SK-N-MC (cell line): ENCODE measurements around the gene SPATA25.
"Not testable (repeated sequence)": the region's sequence is repeated elsewhere in the genome, so short reads cannot be mapped to it uniquely, and the experiment has no call there.

ENCODE experiments used
- DNase-seq: peaks from one replicate; pipeline ENCODE4 v3.0.0-alpha.2; 2011; ENCODE audit warnings: low read depth, low spot score
- H3K27ac ChIP-seq: fragments of 200-600 bp; sonication (generic); 2 replicates; pipeline ENCODE4 v1.5.1; 2016; ENCODE audit warnings: mixed run types
- H3K36me3 ChIP-seq: fragments of 200-600 bp; sonication (generic); 2 replicates; pipeline ENCODE4 v1.6.1; 2017; ENCODE audit warnings: antibody characterized with exemption, low read length, mixed read lengths; ENCODE audit not compliant: insufficient read depth
- H3K4me3 ChIP-seq: fragments of 200-600 bp; sonication (generic); 2 replicates; pipeline ENCODE4 v1.5.1; 2016
- H3K9ac ChIP-seq: fragments of 200-600 bp; sonication (generic); 2 replicates; pipeline ENCODE4 v1.8.0; 2017; ENCODE audit warnings: mixed run types, mixed read lengths; ENCODE audit not compliant: insufficient read length
- H3K9me3 ChIP-seq: fragments of 200-600 bp; sonication (generic); 2 replicates; pipeline ENCODE4 v1.6.1; 2017; ENCODE audit warnings: low read depth, mild to moderate bottlenecking, antibody characterized with exemption, low read length, moderate library complexity, mixed read lengths
- EZH2 ChIP-seq: fragments of 200-600 bp; sonication (generic); IDR thresholded peaks from one replicate; pipeline ENCODE4 v1.6.1; 2017; ENCODE audit warnings: antibody characterized with exemption
- FOXP2 ChIP-seq: optimal IDR thresholded peaks from 2 replicates; pipeline ENCODE3; 2011; ENCODE audit warnings: mild to moderate bottlenecking, moderate library complexity; ENCODE audit not compliant: insufficient read depth; ENCODE audit errors: extremely low read length, control extremely low read depth
- POLR2AphosphoS5 ChIP-seq: IDR thresholded peaks from 2 replicates; pipeline ENCODE4 v1.6.1; 2012; ENCODE audit warnings: mild to moderate bottlenecking, low read depth, low read length, borderline replicate concordance

SPATA25 gene

DNA sequence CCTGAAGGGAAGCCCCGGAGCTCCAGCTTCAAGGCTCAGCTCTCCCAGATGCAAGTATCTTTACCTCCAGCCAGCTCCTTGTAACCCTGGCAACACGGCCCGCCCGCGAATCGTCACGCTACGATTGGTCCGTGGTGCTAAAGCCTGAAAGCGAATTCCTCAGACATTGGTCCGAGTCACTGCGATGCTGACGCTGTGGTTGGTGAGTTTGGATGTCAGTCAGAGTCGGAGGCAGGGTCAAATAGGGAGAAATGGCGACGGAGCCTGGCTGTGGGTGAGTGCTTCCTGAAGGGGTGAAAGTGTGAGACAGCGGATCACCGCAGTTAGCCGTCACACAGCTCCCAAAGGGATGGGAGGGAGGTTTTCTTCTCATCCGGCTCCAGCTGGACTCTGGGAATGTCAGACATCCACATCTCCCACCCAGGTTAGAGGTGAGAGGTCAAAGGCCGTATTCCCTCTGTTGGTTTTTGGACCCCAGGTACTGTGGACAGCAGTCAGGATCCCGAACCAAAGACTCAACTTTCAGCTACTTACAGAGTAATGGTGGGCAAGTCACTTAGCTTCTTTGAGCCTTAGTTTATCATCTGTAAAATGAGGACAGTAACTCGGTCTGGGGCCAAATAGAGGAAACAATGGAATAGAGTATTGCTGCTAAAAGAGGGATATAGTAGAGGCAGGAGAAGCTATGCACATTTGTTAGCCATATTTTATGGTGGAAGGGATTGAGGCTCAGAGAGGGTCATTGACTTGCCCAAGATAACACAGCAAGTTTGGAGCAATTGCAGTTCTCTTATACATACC lies 6.2 kb downstream of the SPATA25 start, which contains the start of gene ZSWIM1:
ZSWIM1 (plus strand) TSS at position 240 of the 801 bp plus-strand sequence. CDS start 1,366 bp downstream, outside the sequence.
- peak; percentile 98 for DNase-seq
- peak; percentile 97 for TF ChIP-seq POLR2AphosphoS5
- no peak for TF ChIP-seq EZH2
- TF ChIP-seq FOXP2 = no peak

DNA sequence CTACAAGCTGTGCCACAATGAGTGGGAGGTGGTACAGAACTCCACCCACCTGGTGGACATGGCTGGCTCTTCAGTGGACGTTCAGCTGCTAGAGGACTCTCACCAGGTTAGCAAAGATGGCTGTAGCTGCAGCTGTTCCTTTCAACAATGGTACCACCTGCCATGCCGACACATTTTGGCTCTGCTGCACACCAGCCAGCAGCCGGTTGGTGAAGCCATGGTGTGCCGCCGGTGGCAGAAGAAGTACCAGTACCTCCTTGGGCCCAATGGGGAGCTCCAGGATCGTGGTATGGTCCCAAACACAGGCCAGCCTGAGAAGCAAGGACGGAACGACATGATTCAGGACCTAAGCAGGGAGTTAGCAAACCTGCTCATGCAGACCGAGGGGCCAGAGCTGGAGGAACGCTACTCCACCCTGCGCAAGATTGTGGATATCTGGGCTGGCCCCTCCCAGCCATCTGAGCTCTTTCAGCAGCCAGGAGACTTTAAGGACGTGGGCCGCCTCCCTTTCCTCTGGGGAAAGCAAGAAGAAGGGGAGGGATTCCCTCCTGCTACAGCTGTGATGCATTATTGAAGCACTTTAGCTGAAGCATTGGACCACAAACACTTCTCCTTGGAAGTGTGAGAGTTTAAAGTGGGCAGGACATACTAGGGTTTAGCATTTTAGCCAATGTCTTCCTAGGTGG lies 9.2 kb downstream of the SPATA25 start:
- Histone ChIP-seq H3K36me3 (peaks cover 12% of the 10 kb centered on the region; the same call in 1 of the 2 replicates), H3K27ac (no peak overlapping the region), H3K4me3 (no peak overlapping the region), H3K9me3 (no peaks in the 10 kb centered on the region), H3K9ac (no peak overlapping the region)
- TF ChIP-seq POLR2AphosphoS5 = no peak
- TF ChIP-seq EZH2 = no peak
- TF ChIP-seq FOXP2 = no peak
- DNase-seq = no peak

More for the DNA sequence above, 6.2 kb downstream of the SPATA25 start, which contains the start of gene ZSWIM1:
- H3K36me3 ChIP-seq = peaks cover 20% of the 10 kb centered on the region; the same call in 1 of the 2 replicates
- H3K27ac ChIP-seq = peak within 1 kb of the TSS; percentile 64; the same call in 1 of the 2 replicates
- H3K9ac ChIP-seq = peak within 1 kb of the TSS; percentile 98
- H3K9me3 ChIP-seq = no peaks in the 10 kb centered on the region
- peak within 1 kb of the TSS; percentile 98 for H3K4me3 ChIP-seq

DNA sequence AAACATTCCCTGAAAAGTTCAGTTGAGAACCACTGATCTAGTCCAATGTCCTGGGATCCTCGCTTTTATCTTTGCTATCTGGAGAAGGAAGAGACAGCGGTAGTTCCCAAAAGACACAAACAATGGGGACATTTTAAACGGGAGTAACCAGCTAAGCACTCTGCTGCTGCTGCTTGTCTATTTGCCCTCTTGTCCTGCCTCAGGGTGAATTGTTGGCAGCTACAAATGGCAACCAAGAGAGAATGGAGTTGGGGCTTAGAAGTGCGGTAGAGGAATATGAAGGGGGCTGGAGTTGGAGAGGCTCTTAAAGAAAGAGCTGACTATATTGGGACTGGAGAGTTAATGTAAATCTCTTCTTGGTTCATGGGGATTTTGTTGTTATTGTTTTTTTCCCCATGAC lies 12.8 kb downstream of the SPATA25 start:
- TF ChIP-seq POLR2AphosphoS5 (no peak), FOXP2 (no peak), EZH2 (no peak)
- no peak for DNase-seq
- H3K4me3 ChIP-seq = no peak overlapping the region
- H3K9me3 ChIP-seq = no peaks in the 10 kb centered on the region
- H3K36me3 ChIP-seq = no peaks in the 10 kb centered on the region
- H3K9ac ChIP-seq = no peak overlapping the region
- H3K27ac ChIP-seq = no peak overlapping the region

DNA sequence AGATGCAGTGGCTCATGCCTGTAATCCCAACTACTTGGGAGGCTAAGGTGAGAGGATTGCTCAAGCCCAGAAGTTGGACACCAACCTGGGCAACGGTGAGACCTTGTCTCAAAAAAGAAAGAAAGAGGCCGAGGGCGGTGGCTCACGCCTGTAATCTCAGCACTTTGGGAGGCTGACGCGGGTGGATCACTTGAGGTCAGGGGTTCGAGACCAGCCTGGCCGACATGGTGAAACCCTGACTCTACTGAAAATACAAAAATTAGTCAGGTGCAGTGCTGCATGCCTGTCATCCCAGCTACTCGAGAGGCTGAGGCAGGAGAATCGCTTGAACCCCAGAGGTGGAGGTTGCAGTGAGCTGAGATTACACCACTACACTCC lies 13.3 kb downstream of the SPATA25 start:
- not testable (repeated sequence) for H3K27ac ChIP-seq, H3K4me3 ChIP-seq

DNA sequence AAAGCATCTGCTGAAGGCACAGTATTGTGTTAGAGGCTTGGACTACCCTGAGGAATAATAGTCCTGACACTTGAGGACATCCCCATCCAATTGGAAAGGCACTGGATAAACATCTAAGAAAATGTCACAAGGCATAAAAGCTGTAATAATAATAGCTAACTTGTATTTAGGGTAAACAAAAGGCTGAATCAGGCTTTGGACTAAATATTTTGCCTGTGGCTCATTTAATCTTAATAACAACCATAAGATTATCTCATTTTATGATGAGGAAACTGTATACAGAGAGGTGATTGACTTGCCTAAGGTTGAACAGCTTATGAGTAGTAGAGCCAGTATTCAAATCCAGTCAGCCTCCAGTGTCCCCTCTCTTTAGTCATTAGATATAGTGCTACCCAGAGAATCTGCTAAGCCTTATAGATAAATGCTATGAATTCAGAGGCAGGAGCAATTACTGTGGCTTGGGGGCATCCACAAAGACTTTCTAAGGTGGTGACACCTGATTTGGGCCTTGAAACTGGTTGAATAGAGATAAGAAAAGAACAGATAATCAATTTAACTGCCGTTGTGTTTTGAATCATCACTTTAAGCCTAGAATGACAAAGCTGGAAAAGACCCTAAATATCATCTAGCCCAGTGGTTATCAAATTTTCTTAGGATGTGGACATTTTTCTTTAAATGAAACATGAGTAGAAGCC lies 13.9 kb downstream of the SPATA25 start:
- no peak for DNase-seq

More for the DNA sequence above, 13.3 kb downstream of the SPATA25 start:
- H3K9me3 ChIP-seq, H3K9ac ChIP-seq, DNase-seq, H3K36me3 ChIP-seq: not testable (repeated sequence)

DNA sequence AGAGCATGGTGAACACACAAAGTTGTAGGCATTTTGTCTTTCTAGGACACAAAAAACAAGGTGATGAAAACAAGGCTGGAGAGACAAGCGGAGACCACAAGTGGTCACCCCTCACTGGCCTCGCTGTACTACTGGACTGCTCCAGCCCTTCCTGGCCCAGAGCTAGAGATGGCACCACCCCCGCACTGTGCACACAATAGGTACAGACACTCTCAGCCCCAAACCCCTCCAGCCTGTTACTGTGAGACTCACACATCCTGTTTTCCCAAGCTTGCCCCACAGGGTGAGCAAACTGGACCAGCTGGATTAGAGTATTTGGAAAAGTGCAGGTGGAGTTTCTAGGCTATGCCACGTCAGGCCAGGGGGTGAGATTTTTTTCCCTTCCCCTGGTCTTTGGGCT lies 14.8 kb downstream of the SPATA25 start:
- no peak for DNase-seq
- no peak overlapping the region for H3K9ac ChIP-seq
- H3K36me3 ChIP-seq = no peaks in the 10 kb centered on the region
- no peak overlapping the region for H3K27ac ChIP-seq
- H3K9me3 ChIP-seq = no peaks in the 10 kb centered on the region
- TF ChIP-seq FOXP2 (no peak), POLR2AphosphoS5 (no peak), EZH2 (no peak)
- H3K4me3 ChIP-seq = no peak overlapping the region

More for the DNA sequence above, 13.9 kb downstream of the SPATA25 start:
- Histone ChIP-seq H3K27ac (no peak overlapping the region), H3K9ac (no peak overlapping the region), H3K36me3 (no peaks in the 10 kb centered on the region), H3K4me3 (no peak overlapping the region), H3K9me3 (no peaks in the 10 kb centered on the region)
- TF ChIP-seq EZH2 (no peak), POLR2AphosphoS5 (no peak), FOXP2 (no peak)

DNA sequence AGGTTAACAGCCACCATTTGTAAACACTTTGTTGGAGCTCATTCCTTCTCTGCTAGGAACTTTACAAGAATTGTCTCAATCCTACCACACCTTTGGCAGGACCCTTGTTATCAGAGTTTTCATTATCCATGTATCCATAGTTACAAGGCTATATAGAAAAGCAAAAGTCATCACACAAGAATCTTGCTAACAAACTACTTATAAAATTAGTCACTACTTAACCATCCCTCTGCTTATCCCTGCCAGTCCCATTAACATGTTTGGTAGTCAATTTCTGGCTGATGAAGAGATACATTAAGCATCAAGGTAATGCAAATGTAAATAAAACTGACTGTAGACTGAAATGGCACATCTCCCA lies 19.6 kb downstream of the SPATA25 start:
- no peaks in the 10 kb centered on the region for H3K9me3 ChIP-seq
- TF ChIP-seq EZH2 = no peak
- no peak for TF ChIP-seq FOXP2
- no peak for TF ChIP-seq POLR2AphosphoS5
- no peak for DNase-seq
- H3K27ac ChIP-seq = no peak overlapping the region
- H3K36me3 ChIP-seq = no peaks in the 10 kb centered on the region
- no peak overlapping the region for H3K9ac ChIP-seq
- no peak overlapping the region for H3K4me3 ChIP-seq

DNA sequence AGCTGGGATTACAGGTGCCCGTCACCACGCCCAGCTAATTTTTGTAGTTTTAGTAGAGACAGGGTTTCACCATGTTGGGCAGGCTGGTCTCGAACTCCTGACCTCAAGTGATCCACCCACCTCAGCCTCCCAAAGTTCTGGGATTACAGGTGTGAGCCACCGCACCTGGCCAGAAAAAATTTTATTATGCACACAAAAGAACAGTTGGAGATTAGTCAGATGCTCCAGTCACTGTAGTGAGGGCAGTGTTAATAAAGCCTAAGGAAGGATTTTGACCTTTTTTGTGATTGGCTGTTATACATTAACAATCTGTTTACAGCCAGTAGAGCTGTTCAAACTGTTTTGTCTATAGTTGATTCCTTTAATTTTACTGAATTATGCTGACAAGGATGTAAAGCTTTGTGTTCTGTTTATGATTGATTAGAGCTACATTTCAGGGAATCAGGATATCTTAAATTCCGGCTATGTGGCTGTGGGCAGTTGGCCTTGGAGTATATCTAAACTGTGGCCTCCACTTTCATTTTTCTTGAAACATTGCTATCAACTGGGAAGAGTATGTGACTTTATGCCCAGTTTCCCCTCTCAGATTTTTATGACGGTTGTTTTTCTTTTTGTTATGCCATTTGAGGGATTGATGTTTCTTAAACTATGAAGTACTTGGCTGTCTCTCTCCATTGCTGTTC lies 20.1 kb downstream of the SPATA25 start:
- Histone ChIP-seq H3K27ac (no peak overlapping the region), H3K36me3 (no peaks in the 10 kb centered on the region), H3K9me3 (no peaks in the 10 kb centered on the region), H3K4me3 (no peak overlapping the region), H3K9ac (no peak overlapping the region)
- DNase-seq = no peak
- TF ChIP-seq POLR2AphosphoS5 = no peak
- TF ChIP-seq EZH2 = no peak
- no peak for TF ChIP-seq FOXP2

DNA sequence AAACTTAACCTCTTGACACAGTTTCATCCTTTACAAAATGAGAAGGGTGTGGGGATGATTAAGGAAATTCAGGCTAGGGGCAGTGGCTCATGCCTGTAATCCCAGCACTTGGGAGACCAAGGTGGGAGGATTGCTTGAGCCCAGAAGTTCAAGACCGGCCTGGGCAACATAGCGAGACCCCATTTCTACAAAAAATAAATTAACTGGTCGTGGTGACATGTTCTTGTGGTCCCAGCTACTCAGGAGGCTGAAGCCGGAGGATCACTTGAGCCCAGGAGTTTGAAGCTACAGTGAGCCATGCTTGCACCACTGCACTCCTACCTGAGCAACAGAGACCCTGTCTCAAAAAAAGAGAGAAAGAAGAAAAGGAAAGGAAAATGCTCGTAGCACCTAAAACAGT lies 21.0 kb downstream of the SPATA25 start:
- DNase-seq = no peak
- Histone ChIP-seq H3K36me3 (no peaks in the 10 kb centered on the region), H3K27ac (no peak overlapping the region), H3K9me3 (no peaks in the 10 kb centered on the region), H3K9ac (no peak overlapping the region), H3K4me3 (no peak overlapping the region)
- TF ChIP-seq EZH2 (no peak), FOXP2 (no peak), POLR2AphosphoS5 (no peak)
